Caki2 (cell line): ENCODE results near the gene SCAMP1. TPM values are rescaled to one million over a fixed set of nuclear protein-coding genes. Genes with fewer than 3 reads are reported as not detected.

Experiments
- DNase-seq: peaks from one replicate; pipeline ENCODE4 v3.0.0-alpha.2; 2015; ENCODE audit warnings: low read depth
- in situ Hi-C: cut with HindIII; loops from 2 replicates; pipeline ENCODE4 v1.10.0; 2016; ENCODE audit warnings: low sequenced_read_pairs, low pct_unique_long_range_greater_than_20kb, mixed read lengths
- total RNA-seq: library from RNA; depleted of rRNA; stranded (reverse); fragments of >200 nt; shearing (Covaris generic); gene quantifications from 2 replicates; pipeline ENCODE4 v1.2.3, GENCODE V29; 2014; ENCODE audit warnings: low replicate concordance

Gene SCAMP1
- total RNA-seq, 1 experiment from 2014 or later = 23.3 TPM

DNA sequence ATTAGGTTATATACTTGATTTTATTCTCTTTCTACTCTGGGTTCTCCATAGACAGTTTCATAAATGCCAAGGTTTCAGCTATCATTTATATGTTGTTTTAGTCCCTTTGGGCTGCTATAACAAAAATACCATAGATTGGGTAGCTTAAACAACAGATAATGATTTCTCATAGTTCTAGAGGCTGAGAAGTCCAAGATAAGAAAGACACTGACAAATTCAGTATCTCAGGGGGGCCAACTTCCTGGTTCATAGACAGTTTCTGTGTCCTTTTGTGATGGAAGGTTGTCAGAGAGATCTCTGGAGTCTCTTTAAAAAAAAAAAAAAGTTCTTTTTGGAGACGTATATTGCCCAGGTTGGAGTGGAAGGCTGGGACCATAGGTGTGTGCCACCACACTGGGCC lies 113.3 kb downstream of the SCAMP1 start:
- in situ Hi-C loops = no loop called here
- no peak for DNase-seq

- in situ Hi-C loops = no loop called here
- DNase-seq = no peak
Measured at GRCh38 chr5:78475370-78475769, 115.0 kb downstream of the SCAMP1 start.

GRCh38 chr5:78476795-78477194 lies 116.4 kb downstream of the SCAMP1 start:
- DNase-seq = no peak
- in situ Hi-C loops = no loop called here

GRCh38 chr5:78482948-78483347 lies 122.5 kb downstream of the SCAMP1 start:
- in situ Hi-C loops = no loop called here
- no peak for DNase-seq

DNA sequence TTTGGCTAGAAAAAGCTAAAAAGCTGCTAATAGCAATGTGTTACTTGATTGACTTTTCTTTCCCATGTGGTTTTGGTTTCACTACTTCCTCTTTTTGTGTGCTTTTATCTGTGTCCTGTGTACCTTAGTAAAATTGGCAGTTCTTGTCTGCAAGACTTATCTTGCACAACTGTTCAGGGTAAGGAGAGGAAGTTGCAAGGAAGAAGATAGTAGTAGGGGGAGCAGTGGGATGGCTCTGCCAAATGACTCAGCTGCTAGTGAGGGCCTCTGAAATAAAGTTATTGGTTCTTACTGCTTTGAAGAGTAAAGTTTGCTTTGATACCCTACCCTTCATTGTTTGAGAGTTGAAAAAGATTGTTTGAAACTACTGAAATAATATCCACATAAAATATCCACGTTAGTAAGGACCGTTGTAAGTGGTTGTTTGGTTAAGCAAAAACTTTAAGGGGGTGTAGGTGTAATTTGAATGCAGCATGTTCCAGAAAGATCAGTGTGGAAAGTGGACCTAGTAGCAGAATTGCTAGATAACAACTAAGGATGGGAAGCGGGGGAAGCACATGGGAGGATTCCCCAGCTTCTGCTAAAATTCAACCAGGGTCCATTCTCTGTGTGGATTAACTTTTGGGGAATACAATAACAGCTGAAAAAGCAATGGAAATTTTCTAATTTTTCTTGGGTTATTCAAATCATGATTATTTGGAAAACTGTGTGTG lies 123.5 kb downstream of the SCAMP1 start:
- no peak for DNase-seq
- in situ Hi-C loops = no loop called here

DNA sequence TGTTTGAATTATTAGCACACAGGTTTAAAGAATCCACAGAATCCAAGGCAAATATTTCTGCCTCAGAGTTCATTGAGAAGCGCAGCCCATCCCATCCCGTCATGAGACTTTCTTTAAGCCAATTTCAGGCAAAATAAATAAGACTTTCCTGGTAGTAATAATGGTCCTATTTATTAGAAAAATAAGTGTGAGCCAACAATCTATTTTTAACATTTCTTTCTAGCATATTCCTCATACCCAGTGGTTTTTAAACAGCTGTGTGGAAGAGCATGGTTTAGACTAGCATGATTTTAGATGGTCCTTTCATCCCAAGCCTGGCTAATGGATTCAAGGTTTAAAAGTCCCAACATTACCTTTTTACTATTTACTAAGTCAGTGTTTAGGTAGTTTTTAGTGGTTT lies 125.8 kb downstream of the SCAMP1 start:
- DNase-seq = no peak
- in situ Hi-C loops = no loop called here

GRCh38 chr5:78487846-78488245 lies 127.4 kb downstream of the SCAMP1 start:
- DNase-seq = no peak
- in situ Hi-C loops = no loop called here

DNA sequence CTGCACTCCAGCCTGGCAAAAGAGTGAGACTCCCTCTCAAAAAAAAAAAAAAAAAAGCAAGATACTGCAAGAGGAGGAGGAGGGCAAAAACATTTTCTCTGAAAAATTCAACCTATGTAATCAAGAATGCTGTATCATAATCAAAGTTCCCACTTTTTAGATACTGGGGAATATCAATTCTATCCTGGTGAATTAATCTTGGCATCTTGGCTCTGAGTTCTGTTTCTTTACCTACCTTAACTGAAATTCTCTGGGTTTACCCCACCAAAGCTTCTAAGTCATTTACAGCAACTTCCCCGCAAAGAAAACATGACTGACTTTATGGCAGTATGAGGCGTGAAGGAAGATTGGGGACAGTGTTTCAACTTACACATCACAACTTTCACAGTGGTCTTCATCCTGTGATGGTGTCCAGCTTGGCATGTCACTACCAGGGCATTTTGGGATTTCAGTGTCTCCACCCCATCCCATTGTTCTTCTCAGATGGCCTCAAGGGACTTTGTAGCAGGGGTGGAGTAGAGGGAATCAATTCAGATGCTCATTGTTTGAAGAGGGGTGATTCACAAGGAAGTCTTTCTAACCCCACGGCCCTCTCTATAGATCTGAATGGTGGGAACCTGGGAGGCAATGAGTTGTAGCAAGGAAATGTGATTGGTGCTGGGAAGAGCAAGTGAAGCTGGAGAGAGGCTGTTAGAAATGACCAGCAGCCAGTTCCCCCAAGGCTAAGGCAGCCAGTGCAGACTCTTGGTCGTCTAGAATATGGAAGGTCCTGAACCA lies 130.5 kb downstream of the SCAMP1 start:
- no peak for DNase-seq
- in situ Hi-C loops = no loop called here

DNA sequence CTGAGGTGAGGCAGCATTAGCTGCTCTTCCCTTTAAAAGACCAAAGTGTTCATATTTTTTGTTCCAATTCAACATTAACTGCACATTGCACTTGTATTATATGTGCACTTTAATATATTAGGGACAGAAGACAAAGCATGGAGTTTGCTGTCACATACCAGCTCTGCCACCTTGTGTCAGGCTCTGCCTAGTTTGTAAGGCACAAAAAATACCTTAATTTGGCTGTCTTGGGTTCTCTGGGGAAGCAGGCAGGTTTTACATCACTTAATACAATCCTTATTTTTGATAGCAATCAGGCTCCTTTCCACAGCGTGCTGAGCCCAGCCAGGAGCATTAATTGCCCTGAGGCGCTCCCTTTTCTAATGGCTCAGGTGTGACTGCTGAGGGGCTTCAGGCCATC lies 131.8 kb downstream of the SCAMP1 start:
- DNase-seq = no peak
- in situ Hi-C loops = no loop called here

GRCh38 chr5:78492650-78493049 lies 132.2 kb downstream of the SCAMP1 start:
- DNase-seq = no peak
- in situ Hi-C loops = no loop called here

DNA sequence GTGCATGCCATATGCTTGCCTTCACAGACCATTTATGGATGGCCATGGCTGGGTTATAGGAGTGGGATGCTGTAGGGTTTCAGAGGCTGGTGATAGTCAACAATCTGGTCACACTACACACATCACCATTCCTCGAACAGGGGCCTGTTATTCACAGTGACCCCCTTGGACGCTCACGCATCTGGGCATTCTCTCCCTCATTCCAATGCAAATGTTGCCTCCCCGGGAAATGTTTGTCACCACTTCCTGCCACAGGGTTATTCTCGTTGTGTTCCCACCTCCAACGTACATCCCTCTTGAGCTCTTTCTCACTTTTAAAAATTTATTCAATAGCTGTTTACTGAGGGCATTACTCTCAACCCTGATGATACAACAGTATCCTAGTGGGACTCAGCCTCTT lies 135.4 kb downstream of the SCAMP1 start:
- in situ Hi-C loops = no loop called here
- DNase-seq = no peak

DNA sequence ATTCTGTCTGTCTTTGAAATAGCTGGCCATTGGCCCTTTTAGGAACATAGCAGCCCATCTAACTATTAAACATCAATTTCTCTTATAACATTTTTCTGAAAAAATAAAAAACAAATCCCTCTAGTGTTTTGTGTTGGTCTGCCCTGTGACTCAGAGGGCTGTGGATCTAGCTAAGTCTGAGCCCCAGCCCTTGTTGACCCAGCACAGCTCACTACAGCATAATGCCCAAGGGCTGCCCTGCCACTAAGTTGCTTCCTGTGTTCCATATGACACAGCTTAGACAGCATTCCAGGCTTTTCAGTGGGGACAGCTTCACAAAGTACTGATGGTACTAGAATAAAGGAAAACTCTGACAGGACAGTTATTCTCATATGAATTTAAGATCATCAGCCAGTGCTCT lies 136.0 kb downstream of the SCAMP1 start:
- DNase-seq = no peak
- in situ Hi-C loops = no loop called here

DNA sequence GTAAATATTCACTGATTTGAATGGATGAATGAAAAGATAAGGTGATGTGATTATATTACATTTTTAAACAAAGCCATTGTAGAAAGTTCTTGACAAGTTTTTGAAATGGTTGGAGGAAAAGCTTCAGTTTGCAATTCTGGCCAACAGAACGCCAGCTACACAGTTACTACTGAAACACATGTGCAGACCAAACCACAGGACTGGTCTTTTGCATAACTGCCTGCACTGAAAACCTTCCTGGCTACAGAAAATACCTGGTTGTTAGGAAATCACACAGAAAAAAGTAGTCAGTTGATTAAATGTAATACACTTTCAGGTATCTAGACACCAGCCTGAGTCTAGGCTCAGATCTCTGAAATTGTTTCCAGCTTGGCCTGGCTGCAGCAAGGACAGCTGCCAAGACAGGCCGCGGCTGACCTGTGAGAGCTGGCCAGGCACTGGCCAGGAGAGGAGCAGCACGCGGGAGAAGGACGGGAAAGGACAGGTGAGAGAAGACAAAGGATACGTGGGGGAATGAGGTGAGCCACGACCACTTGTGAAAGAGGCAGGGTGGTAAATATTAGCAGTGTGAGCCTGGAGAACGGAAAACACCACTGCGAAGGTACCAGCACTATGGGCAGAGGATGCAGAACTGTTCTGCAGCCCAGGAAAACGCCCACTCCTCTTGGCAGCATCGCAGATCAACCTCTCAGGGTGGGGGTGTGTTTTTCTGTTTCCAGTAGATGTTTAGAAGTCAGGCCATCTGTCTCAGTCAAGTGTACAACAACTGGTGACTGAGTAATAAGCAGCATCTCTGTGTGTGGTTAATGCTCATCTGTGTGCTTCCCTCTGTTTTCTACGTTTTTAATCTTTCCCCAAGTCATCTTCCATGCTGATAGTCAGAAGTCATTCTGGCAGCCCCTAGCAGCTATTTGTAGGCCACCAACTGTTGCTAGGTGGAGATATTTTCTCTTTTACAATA lies 137.4 kb downstream of the SCAMP1 start:
- in situ Hi-C loops = no loop called here
- no peak for DNase-seq

- DNase-seq = no peak
- in situ Hi-C loops = no loop called here
Measured at GRCh38 chr5:78499485-78499884, 139.1 kb downstream of the SCAMP1 start.

- no peak for DNase-seq
- in situ Hi-C loops = no loop called here
Measured at GRCh38 chr5:78500028-78500427, 139.6 kb downstream of the SCAMP1 start.

- in situ Hi-C loops = no loop called here
- DNase-seq = no peak
Measured at GRCh38 chr5:78500871-78501270, 140.5 kb downstream of the SCAMP1 start.

- in situ Hi-C loops = no loop called here
- no peak for DNase-seq
Measured at GRCh38 chr5:78501411-78502352, 141.3 kb downstream of the SCAMP1 start.
